Tibial nerve (tissue), 4 donors: Measurements from ENCODE around the gene CA5A.

Experiments used
- CTCF ChIP-seq, 5 experiments: fragments of 200-600 bp in 3 of 5; fragments of 450-650 bp in 2 of 5; sonication (generic) in 3 of 5; IDR thresholded peaks; one replicate each; pipeline ENCODE4 v1.5.1; 2016 to 2019; ENCODE audit warnings: antibody characterized with exemption in 5 of 5, mild to moderate bottlenecking in 3 of 5, moderate library complexity in 2 of 5
- EP300 ChIP-seq, 2 donors: sonication (generic); formaldehyde crosslinking; IDR thresholded peaks; one replicate each; pipeline ENCODE4 v1.6.1; 2017; ENCODE audit warnings: antibody characterized with exemption in 2 of 2, mild to moderate bottlenecking in 1 of 2
- POLR2A ChIP-seq, 2 donors: fragments of 450-650 bp; IDR thresholded peaks; one replicate each; pipeline ENCODE4 v1.6.1; 2017; ENCODE audit warnings: antibody characterized with exemption in 2 of 2, mild to moderate bottlenecking in 2 of 2, moderate library complexity in 2 of 2

GRCh38 chr16:87978127-87978526 is 41.8 kb upstream of the CA5A start:
- no peak for TF ChIP-seq CTCF (IDR thresholded peaks at IDR 0.05)
- no peak for TF ChIP-seq POLR2A (IDR thresholded peaks at IDR 0.05)
- TF ChIP-seq EP300 (IDR thresholded peaks at IDR 0.05), result no peak
